ENCODE measurements around the gene ASTN2. TPM values are rescaled to one million over a fixed set of nuclear protein-coding genes. Genes with fewer than 3 reads are reported as not detected.

The ASTN2 gene
- total and polyA plus RNA-seq, 2 donors (not counting 3 experiments of a cell fraction or from before 2014, with no cell fraction given) = 1.0 to 1.9 TPM

GRCh38 chr9:116757030-116757429 lies 657.8 kb downstream of the ASTN2 start:
- H3K9me3 ChIP-seq (replicated peaks; ENCODE audit: control insufficient read depth, insufficient read depth, low read length) = no peaks in the 10 kb centered on the region
- no peak overlapping the region for H3K4me3 ChIP-seq (replicated peaks in 1 of 3; ENCODE audit: insufficient read depth in 1 of 3, low read depth in 1 of 3, low read length in 3 of 3)
- H3K27ac ChIP-seq (ENCODE audit: insufficient read depth, low read depth, low read length) = no peak overlapping the region
- H3K36me3 ChIP-seq (ENCODE audit: control insufficient read depth in 2 of 2, extremely low read depth in 1 of 2, insufficient read depth in 2 of 2, low read length in 2 of 2) = no peaks in the 10 kb centered on the region
- H3K27me3 ChIP-seq (ENCODE audit: control insufficient read depth in 2 of 2, insufficient read depth in 2 of 2, low read length in 2 of 2) = no peaks in the 10 kb centered on the region
- BruUV-seq (replicated peaks) = no TSS peak
- no peak for FAIRE-seq
- no peaks in the 10 kb centered on the region for H3K79me2 ChIP-seq (ENCODE audit: control insufficient read depth, insufficient read depth, low read length)
- H4K20me1 ChIP-seq (replicated peaks; ENCODE audit: control insufficient read depth, extremely low read depth, insufficient read depth, low read length) = no peaks in the 10 kb centered on the region
- H3K4me2 ChIP-seq (ENCODE audit: insufficient read depth, low read length) = no peak overlapping the region
- POLR2A ChIA-PET = no interaction called here
- no peak overlapping the region for H2AFZ ChIP-seq (ENCODE audit: low read depth, low read length)
- H3K9me1 ChIP-seq (replicated peaks; ENCODE audit: control insufficient read depth, extremely low read depth, insufficient read depth, low read length) = no peaks in the 10 kb centered on the region
- no peak for DNase-seq (ENCODE audit: low read depth, low spot score)
- CTCF ChIA-PET = no interaction called here
- intact Hi-C loops (cut with micrococcal nuclease) = no loop called here
- H3K4me1 ChIP-seq (ENCODE audit: control insufficient read depth, extremely low read depth, insufficient read depth, low read length) = no peaks in the 10 kb centered on the region
- H3K9ac ChIP-seq (replicated peaks; ENCODE audit: extremely low read depth, insufficient read depth, low read length) = no peak overlapping the region
- TF ChIP-seq EZH2 (IDR thresholded peaks at IDR 0.05; ENCODE audit: borderline replicate concordance, low read depth, low read length, severe bottlenecking) (no peak), POLR2A (IDR thresholded peaks at IDR 0.05; ENCODE audit: low read depth, low read length) (no peak)
- dilution Hi-C loops (cut with MboI; ENCODE audit: extremely low pct_ligation_motif_present, low sequenced_read_pairs) = no loop called here

GRCh38 chr9:116753389-116753788 lies 661.5 kb downstream of the ASTN2 start:
- H3K27ac ChIP-seq (ENCODE audit: insufficient read depth, low read depth, low read length) = no peak overlapping the region
- H3K9me3 ChIP-seq (replicated peaks; ENCODE audit: control insufficient read depth, insufficient read depth, low read length) = no peaks in the 10 kb centered on the region
- no peaks in the 10 kb centered on the region for H3K79me2 ChIP-seq (ENCODE audit: control insufficient read depth, insufficient read depth, low read length)
- H4K20me1 ChIP-seq (replicated peaks; ENCODE audit: control insufficient read depth, extremely low read depth, insufficient read depth, low read length) = no peaks in the 10 kb centered on the region
- FAIRE-seq (no peak), DNase-seq (ENCODE audit: low read depth, low spot score) (no peak)
- H3K4me3 ChIP-seq (replicated peaks in 1 of 3; ENCODE audit: insufficient read depth in 1 of 3, low read depth in 1 of 3, low read length in 3 of 3) = no peak overlapping the region
- no peaks in the 10 kb centered on the region for H3K9me1 ChIP-seq (replicated peaks; ENCODE audit: control insufficient read depth, extremely low read depth, insufficient read depth, low read length)
- no peak overlapping the region for H3K4me2 ChIP-seq (ENCODE audit: insufficient read depth, low read length)
- TF ChIP-seq FOS (IDR thresholded peaks at IDR 0.05; ENCODE audit: borderline replicate concordance, insufficient read depth, low read length) = no peak
- no peak for TF ChIP-seq GATA2 (IDR thresholded peaks at IDR 0.05; ENCODE audit: insufficient read depth, insufficient read length, low read depth, low read length)
- no peak for TF ChIP-seq POLR2AphosphoS5 (IDR thresholded peaks at IDR 0.05; ENCODE audit: insufficient read depth, low read depth, low read length)
- no peak for TF ChIP-seq MYC (IDR thresholded peaks at IDR 0.05; ENCODE audit: low read depth, low read length)
- TF ChIP-seq MAX (IDR thresholded peaks at IDR 0.05; ENCODE audit: insufficient read depth, insufficient read length) = no peak
- TF ChIP-seq CTCF (IDR thresholded peaks at IDR 0.05; ENCODE audit: extremely low read depth in 1 of 2, insufficient read depth in 1 of 2, low read depth in 1 of 2, low read length in 2 of 2) = no peak
- no peak for TF ChIP-seq POLR2A (IDR thresholded peaks at IDR 0.05; ENCODE audit: low read depth, low read length)
- no peaks in the 10 kb centered on the region for H3K36me3 ChIP-seq (ENCODE audit: control insufficient read depth in 2 of 2, extremely low read depth in 1 of 2, insufficient read depth in 2 of 2, low read length in 2 of 2)
- no peak overlapping the region for H3K9ac ChIP-seq (replicated peaks; ENCODE audit: extremely low read depth, insufficient read depth, low read length)
- H2AFZ ChIP-seq (ENCODE audit: low read depth, low read length) = no peak overlapping the region
- CTCF ChIA-PET = interaction anchor here (1.0 kb wide), 1 partner anchor 16 kb away, joined by 4 read pairs; no protein-coding TSS in a partner anchor
- POLR2A ChIA-PET = no interaction called here
- BruUV-seq (replicated peaks) = no TSS peak
- no peaks in the 10 kb centered on the region for H3K4me1 ChIP-seq (ENCODE audit: control insufficient read depth, extremely low read depth, insufficient read depth, low read length)
- intact Hi-C loops (cut with micrococcal nuclease) = no loop called here
- H3K27me3 ChIP-seq (ENCODE audit: control insufficient read depth in 2 of 2, insufficient read depth in 2 of 2, low read length in 2 of 2) = no peaks in the 10 kb centered on the region
- dilution Hi-C loops (cut with MboI; ENCODE audit: extremely low pct_ligation_motif_present, low sequenced_read_pairs) = no loop called here

Measured in endothelial cell of umbilical vein (primary cell).